HG03139 (cell line): Measurements from ENCODE around the gene SREBF1.
A peak's percentile ranks its signal among the peaks of the same experiment; 100 is the strongest.

Experiments
- ATAC-seq: cut with Tn5 transposase; IDR thresholded peaks from one replicate; pipeline ENCODE4 v1.9.1; 2021; ENCODE audit not compliant: unreplicated experiment

SREBF1 gene

DNA sequence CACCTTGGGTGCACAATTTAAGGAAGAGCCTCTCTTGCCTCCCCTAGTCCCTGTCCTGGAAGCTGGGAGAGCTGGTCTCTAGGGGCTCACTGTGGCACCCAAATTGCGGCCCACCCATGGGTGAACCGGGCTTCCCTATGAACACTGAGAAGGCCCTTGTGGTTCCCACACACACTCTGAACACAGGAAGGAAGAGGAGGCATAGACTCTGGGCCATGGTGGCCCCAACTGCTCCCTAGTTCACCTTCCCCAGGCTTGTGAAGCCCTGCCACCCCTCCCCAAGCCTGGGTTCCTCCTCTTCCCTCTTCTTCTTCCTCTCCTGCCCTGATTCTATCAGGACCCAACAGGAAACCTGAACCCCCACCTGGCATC is 10.5 kb downstream of the SREBF1 start:
- ATAC-seq, result no peak

DNA sequence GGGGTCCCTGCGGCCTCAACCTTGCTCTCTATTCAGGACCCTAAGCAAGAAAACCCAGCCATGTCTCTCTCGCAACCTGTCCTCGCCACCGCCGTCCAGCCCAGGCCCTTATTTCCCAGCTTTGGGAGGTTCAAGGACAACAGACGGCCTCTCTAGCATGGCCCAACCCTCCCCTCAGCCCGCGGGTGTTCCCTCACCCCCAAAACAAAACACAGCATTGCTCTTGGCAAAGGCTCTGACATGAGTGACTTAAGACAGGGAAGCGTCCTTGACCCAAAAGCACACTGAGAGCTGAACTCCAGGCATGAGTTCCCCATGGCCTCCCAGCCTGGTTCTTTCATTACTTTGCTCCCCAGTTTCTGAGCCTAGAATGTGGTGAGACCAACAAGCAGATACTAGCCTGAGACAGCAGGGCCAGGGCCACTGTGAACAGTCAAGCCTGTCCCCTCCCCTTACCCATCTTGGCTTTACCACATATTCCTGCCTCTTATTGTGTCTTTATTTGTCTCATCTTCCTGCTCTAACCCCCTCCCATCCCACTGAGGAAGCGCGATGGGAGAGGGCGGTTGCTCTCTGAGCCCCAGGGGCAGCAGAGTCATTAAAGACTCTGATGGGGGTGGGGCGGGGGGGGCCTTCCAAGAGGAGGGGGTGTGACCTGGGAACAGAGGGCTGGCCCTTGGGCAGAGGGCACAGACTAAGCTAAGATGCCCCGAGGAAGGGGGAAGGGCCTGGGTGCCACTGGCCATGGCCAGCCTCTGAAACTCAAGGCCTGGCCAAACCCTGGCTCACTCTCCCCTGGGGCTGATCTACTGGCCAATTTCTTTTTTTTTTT is 11.8 kb downstream of the SREBF1 start:
- no peak for ATAC-seq

DNA sequence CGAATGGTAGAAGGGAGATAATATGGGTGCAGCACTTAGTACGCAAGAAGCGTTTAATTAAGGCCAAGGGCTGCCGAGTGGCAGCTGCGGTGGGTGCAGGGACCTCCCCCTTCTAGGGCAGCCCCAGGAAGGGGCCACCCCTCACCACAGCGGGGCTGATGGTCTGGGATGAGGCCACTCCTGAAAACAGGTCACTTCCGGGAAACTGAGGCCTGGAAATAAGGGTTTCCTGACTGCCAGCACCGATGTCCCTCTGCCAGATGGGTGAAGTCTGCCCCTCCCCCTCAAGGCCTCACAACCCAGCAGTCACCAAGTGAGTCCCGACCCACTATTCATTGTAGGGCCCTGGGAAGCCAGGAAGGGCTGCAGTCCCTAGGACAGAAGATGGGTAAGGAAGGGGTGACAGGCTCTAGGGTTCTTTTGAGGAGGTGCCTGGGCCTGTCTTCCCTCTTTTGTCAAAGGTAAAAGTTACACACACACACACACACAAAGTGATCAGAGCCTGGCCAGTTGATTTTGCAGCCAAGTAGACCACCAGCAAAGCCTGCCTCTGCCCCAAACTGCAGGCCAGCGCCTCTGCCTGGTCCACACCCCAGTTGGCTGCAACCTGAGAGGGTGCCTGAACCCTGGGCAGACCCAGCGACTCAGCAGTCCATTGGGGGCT is 12.5 kb downstream of the SREBF1 start:
- ATAC-seq, result no peak

DNA sequence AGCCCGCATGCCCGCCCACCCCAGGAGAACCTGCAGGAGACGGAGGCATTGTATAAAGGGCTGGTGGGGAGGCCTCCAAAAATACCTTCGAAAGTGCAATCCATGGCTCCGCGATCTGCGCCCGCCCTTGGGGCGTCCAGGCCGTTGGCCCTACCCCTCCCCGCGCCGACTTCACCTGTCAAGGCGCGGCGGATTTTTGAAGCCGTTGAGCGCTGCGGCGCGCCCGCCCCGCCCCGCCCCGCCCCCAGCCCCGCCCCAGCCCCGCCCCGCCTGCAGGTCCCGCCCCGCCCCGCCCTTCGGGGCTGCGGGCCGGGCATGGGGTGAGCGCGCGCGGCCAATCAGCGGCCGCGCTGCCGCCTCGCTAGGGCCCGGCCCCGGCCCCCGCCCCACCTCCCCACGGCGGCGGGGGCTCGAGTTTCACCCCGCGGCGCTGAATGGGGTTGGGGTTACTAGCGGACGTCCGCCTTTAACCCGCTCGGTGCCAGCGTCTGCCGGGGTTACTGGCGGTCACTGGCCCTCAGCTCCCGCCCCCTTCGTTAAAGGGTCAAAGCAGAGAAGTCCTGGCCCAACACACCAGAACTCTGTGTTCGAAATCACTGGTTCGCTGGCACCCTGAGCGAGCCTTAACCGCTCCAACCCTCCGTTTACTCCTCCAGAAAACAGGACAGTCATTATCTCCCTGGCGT is 13.2 kb downstream of the SREBF1 start:
- ATAC-seq, result peak; percentile 59

DNA sequence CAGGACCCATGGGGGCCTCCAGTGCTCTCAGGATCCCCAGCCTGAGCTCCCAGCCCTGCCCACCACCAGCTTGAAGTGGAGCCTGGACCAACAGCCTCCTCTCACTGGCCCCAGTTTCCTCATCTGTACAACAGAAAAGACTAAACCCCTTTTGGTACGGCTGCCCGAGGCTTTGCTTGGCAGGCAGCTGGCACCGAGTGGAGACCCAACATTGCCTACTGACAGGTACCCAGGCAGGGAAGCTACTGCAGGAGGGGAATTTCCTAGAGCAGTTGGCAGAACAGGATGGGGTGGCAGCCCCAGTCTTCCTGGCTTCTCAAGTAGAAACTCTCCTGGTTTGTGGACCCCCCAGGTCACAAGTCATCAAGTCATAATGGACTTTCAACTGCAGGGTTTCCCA is 14.2 kb downstream of the SREBF1 start:
- no peak for ATAC-seq

DNA sequence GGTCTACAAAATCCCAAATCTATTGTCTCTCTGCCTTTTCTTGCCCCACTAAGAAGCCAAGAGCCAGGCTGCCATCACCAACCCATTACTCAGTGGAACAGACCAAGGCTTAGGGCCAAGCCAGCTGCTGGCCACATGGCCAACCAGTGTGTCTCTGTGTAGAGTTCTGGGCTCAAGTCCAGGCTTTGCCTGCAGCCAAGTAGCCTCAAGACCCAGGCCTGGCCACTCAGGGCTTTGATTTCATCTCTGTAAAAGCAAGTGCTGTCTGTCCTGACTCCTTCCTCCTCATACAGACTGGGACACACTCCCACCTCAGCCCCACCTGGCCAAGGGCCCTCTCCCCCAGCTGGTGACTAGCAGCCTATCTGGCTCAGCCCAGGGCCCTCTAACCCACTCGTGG is 14.6 kb downstream of the SREBF1 start:
- ATAC-seq, result no peak

DNA sequence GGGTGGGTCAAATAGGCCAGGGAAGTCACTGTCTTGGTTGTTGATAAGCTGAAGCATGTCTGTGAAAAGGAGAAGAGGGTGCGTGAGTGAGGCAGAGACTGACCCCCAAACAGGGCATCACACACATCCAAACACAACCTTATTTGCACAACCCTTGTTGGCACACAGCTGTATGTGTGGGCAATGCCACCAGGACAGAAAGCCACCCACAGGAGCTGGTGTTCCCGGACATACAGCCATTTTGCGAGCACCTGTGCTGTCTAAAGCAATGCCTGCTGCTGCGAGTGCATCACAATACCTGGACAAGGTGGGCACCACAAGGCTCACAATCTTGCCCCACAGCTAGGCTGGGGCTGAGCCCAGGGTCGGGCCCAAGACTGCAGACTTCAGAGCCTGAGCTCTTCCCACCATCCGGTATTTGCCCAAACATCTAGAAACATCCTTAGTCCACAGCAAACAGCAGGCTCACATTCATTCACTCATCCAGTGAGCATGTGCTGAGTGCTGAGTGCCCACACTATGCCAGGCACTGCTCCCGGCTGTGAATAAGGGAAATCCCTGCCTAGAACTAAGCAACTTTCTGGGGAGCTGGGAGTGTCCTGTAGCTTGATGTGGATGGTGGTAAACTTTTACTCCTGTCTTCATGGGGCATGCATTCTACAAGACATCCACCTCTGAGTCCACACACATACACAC is 16.2 kb downstream of the SREBF1 start:
- no peak for ATAC-seq

DNA sequence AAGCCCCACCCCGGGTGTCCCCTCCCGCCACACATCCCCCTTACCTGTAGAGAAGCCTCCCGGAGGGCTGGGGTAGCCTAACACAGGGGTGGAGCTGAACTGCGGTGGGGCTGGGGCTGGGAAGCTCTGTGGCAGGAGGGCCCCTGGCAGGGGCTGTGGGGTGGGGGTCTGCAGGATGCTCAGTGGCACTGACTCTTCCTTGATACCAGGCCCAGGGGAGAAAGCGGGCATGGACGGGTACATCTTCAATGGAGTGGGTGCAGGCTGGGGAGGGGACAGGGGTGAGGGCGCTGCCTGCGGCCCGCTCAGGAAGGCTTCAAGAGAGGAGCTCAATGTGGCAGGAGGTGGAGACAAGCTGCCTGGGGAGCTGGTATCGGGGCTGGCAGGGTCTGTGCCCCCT is 16.7 kb downstream of the SREBF1 start:
- ATAC-seq, result no peak

DNA sequence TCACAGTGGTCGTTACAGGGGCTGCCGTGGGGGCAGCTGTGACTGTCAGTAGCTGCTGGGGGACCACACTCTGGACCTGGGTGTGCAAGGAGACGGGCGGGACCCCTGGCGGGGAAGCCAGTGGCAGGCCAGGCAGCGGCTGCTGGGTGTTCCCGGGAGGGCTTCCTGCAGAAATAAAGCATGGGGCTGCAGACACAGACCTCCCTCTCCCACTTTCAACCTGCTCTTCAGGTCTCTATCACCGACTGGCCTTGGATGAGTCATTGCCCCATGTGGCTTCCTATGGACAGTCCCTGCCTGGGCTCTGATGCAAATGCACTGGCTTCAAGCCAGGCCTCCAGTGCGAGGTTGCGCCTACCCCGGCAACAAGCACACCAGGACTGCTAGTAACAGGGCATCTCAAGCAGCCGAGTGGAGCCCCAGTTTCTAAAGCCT is 17.2 kb downstream of the SREBF1 start:
- peak; percentile 41 for ATAC-seq

DNA sequence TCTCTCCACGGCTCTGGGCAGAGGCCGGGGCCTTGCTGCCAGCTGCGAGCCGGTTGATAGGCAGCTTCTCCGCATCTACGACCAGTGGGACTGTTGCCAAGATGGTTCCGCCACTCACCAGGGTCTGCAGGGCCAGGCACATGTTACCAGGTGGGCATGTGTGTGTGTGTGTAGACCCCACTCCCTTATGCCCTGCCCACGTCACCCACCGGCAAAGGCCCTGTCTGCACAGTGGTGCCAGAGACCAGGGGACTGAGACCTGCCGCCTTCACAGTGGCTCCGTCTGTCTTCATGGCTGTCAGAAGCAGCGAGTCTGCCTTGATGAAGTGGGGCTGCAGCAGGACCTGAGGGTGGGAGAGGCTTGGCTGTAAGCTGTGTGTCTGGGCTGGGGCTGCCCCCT is 17.7 kb downstream of the SREBF1 start:
- no peak for ATAC-seq

DNA sequence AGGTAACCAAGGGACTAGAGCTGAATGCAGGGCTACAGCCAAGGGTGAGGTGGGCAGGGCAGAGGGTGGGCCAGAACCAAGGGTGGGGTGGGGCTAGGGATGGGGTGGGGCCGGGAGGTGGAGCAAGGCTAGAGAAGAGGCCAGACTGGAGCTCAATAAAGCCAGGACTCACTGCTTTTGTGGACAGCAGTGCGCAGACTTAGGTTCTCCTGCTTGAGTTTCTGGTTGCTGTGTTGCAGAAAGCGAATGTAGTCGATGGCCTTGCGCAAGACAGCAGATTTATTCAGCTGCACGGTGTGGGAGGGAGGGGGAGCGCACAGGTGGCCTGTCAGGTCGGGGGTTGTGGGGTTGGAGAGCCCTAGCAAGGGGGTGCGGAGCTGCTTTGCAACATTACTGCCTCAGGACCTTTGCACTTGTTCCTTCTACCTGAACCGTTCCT is 18.7 kb downstream of the SREBF1 start:
- no peak for ATAC-seq

DNA sequence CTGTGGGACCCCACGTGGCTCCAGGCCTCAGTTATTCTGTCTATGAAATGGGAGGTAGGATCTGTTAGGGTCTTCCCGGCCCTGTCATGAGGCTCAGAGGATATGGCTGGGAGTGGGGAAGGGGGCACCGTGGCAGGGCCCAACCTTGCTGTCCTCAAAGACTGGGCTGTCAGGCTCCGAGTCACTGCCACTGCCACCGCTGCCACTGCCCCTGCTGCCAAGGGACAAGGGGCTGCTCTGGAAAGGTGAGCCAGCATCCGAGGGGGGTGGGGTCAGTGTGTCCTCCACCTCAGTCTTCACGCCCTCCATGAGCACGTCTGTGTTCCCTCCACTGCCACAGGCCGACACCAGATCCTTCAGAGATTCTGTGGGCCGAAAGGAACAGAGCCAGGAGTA is 19.2 kb downstream of the SREBF1 start:
- no peak for ATAC-seq

DNA sequence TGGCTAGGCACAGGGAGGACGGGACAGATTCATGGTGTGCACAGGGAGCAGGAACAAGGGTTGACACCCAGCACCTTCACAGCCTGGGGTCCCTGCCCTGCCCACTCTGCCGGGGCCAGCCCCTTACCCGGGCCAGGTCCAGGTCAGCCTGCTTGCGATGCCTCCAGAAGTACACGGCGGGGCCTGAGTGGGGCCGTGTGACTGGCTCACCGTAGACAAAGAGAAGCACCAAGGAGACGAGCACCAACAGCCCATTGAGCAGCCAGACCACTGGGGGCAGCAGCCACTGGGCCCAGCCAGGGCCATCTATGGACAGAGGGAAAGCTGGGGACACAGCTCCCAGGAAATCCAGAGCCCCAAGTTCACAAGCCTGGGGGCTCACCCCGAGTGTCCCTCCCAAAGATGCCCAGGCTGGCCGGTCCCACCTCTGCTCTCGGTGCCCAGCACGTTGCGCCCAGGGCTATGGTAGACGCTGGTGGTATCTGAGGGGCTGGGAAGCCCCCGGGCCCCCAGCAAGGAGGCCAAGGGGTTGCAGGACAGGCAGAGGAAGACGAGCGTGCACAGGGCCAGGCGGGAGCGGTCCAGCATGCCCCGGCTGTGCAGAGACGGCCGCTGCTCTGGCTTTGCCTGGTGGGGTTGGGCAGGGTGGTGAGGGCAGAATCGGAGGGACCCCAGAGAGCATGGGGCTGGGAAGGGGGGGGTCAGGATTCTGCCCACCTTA is 19.8 kb downstream of the SREBF1 start:
- no peak for ATAC-seq

DNA sequence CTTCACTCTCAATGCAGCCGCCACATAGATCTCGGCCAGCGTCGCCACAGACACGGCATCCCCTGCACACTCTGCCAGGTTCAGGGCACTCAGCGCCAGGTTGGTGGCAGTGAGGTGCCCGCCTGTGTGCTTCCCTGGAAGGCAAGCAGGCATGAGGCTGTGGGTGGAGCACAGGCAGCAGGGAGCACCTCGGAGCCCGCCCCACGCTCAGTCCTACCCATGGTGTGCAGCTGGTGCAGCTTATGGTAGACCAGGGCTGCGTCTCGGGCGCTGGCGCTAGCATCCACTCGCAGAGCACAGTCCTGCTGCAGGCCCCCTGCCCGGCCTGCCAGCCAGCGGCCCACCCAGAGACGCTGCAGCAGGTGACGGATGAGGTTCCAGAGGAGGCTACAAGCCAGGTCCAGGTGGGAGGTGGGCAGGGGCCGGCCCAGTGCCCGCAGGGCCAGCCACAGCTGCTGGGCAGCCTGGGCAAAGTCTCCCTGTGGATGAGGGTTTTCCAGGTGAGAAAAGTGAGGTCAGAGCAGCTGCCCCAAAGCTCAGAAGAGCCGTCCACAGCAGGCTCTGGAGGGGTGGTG is 20.5 kb downstream of the SREBF1 start:
- ATAC-seq, result no peak

DNA sequence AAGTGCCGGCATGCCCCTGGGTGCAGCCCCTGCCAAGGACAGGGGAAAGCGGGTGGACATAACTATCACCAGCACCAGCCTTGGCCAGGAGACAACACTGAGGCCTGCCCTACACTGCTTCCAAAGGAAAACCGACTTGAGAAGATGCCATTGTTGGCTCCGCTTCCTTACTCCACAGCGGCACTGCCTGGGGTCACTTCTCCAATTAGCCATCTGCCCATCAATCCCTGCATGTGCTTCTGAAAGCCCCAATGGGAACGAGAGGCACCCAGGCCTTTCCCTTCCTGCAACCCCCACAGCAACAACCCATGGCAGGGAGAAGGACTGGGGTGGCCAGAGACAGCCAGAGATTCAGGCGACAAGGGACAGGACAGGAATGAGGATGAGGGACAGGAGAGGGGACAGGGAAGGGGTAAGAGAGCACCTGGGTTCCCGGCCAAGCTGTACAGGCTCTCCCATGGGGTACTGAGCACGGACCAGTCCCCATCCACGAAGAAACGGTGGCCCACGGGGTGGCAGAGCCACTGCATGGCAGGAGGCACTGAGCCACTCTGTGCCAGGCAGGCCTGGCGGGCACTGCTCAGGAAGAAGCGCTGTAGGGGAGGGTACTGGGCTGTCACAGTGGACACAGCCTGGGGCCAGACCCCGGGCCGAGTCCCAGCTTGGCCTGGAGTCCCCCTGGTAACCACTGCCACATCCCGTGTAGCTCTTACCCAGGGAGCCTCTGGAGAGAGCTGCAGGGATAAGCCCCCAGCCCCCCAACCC is 21.2 kb downstream of the SREBF1 start:
- ATAC-seq, result no peak

DNA sequence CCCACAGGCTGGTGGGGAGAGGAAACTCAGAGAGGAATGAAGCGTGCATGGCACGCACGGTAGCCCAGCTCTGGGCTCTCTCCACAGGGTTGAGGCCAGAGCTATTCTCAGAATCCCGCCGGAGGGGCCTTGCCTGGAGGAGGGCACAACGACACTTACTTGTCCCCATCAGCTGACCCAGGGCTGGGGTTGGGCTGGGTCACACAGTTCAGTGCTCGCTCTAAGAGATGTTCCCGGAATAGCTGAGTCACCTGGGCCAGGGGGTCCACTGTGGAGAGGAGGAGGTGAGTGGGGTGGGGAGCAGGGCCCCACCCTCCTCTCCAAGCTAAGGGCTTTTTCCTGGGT is 21.8 kb downstream of the SREBF1 start:
- no peak for ATAC-seq

DNA sequence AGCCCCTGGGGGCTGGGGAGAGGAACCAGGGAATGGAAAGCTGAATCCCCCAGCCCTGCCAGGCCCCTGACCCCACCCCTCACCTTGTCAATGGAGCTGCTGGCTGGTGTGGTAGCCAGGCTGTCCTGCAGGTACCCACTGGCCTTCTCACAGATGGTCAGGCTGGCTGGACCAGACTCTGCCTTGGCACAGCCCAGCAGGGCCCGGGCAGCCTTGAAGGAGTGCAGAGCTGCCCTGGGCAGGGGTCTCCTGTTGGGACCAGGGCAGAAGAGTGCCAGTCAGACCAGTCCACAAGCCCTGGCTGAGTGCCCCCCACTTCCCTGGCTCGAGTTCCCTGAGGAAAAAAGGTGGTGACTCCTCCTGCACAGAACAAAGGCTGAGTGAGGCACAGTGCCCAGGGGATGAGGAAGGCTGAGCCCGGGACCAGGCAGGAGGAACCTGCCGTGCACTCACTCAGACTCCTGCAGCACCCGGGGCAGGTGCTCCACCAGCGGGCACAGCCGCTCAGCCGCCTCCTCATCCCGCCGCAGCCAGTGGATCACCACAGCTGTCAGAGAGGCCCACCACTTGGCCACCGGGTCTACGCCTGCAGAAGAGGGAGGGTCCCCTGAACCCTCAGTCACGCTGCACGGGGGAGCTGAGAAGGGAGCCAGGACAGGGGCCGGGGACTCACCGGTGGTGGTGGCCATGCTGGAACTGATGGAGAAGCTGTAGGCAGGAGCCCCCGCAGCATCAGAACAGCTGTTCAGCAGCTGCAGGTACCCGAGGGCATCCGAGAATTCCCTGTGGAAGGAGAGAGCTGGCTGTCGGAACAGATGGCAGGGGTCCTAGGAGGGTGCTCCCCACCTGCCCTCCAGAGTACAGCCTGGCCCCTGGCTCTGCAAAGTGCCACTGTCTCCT is 22.4 kb downstream of the SREBF1 start:
- ATAC-seq, result no peak

DNA sequence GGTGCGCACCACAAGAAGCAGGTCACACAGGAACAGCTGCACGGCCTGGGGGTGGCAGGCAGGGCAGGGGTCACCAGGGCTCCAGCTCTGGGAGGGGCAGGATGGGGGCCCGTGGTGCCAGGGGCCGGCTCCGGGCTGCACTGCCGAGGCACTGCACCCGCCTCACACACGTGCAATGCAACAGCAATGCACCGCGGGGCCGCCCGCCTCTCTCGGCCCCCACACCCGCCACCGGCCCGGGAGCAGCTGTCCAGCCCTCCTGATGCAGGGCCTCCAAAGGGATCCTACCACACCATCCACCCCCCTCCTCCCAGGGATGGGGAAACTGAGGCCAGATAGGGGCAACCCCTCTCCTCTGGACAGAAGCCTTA is 23.1 kb downstream of the SREBF1 start:
- ATAC-seq, result no peak
